GM19438 (cell line): ENCODE measurements around the gene CTBP2.
"Not testable (repeated sequence)": the region's sequence is repeated elsewhere in the genome, so short reads cannot be mapped to it uniquely, and the experiment has no call there.

Experiments
- ATAC-seq: cut with Tn5 transposase; IDR thresholded peaks from one replicate; pipeline ENCODE4 v1.9.1; 2021; ENCODE audit warnings: low read depth; ENCODE audit not compliant: unreplicated experiment

CTBP2 gene

DNA sequence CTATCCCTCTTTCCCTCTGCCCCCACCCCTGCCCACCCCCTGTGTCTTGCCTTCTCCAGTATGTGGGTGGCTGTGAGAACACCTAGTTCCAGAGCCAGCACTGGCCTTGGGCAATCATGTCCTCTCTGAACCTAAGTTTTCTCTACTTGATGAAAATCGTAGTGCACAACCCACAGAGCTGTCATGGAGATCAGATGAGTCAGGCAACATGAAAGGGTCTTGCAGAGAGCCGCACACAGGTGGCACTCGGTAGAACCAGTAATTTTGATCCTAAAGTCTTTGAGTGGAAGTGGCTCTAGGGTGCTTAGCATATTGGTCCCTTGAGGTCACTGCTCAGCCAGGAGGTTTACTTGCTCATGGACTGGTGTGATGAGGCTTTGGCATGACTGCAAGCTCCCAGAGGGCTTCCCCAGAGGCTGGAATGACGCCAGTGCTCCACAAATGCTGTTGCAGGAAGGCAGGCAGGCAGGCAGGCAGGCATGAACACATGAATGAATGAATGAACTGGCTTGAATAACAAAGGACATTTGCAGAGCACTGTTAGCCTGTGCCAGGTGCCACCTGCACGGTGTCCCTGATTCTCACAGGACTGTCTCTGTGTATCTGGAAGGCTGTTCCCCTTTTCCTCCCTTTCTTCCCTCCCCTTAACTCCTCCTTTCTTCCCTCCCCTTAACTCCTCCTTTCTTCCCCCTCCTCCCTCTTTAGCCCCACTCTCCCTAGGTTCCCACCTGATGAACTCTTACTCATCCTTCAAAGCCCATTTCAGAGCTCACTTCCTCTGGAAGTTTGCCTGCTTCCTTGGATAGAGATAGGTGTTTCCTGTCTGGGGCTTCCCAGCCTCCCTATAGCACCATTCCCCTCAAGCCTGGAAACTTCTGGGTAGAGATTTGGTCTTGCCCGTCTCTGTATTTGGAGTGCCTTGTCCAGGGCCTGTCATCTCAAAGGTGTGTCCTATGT lies 27.2 kb upstream of the CTBP2 start:
- ATAC-seq = no peak

DNA sequence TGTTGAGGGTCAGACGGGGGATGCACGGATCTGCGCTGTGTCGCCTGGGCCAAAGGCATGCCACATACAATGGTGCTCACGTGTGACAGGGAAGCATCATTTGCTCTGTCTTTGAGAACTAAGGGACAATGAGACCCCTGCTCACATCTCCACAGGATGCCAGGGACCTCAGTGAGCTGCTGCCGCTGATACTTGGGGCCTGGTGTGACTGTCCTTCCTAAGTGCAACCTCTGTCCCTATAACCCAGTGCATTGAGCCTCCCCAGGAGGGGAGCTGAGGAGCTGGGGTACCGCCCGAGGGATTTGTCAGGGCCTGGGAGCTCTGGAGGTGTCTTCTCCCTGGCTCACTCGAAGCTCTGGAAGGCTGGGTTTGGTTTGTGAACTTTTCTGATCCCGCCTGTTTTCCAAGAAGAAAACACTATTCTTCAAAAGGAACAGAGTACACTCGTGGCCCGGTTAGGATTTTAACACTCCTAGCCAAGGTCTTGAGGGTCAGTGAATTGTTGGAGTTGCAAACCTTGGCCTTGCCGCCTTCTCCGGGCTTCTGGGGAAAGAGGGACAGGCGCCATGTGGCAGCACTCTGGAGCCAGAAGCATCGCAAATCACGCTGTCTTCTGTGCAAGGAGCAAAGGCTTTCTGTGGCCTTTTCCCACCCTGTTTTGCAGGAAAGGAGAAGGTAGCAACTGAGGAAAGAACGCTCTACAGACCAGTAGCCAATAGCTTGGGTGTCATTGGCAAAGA lies 26.2 kb upstream of the CTBP2 start:
- no peak for ATAC-seq

DNA sequence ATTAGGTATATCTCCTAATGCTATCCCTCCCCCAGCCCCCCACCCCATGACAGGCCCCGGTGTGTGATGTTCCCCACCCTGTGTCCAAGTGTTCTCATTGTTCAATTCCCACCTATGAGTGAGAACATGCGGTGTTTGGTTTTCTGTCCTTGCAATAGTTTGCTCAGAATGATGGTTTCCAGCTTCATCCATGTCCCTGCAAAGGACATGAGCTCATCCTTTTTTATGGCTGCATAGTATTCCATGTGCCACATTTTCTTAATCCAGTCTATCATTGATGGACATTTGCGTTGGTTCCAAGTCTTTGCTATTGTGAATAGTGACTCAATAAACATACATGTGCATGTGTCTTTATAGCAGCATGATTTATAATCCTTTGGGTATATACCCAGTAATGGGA lies 18.7 kb upstream of the CTBP2 start:
- not testable (repeated sequence) for ATAC-seq

DNA sequence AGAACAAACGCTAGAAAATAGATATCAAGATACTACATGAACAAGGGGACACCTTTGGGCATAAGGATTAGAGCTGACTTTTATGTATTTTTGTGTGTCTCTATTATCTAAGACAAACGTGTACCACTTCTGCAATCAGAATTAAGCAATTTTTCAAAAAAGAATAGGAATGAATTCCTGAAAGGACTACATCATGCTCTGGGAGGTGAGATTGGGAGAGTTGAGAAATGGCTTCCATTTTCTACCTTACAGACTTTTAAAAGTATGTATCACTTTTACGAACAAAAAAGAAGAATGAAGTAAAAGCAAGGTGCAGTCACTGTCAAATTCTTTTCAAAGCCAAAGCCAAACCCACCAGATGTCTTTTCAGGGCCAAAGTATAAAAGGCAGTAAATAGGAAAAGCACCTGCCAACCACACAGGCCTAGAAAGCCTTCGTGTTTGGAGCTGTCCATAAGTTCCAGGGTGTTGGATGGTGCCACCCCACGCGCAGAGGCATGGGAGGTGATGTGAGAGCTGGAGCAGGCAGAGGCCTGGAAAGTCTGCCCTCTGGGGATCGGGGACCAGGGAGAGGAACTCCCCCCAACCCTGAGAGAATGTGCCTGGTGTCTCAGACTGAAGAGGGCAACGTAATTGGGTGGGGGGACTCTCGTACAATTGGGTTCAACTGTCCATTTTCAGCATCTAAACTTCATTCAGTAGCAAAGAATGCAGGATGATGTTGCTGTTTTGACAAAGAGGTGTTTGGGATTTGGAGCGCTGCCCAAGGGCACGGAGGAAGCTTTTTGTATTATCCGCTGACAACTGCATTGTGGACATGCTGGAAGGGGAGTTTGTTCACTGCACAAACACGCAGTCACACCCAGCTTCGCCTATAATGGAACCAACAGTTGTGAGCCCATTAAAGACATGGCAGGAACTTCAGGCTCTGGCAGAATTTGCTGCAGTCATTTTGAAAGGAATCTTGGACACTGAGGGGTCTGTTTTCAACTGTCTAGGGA lies 17.6 kb upstream of the CTBP2 start:
- no peak for ATAC-seq

DNA sequence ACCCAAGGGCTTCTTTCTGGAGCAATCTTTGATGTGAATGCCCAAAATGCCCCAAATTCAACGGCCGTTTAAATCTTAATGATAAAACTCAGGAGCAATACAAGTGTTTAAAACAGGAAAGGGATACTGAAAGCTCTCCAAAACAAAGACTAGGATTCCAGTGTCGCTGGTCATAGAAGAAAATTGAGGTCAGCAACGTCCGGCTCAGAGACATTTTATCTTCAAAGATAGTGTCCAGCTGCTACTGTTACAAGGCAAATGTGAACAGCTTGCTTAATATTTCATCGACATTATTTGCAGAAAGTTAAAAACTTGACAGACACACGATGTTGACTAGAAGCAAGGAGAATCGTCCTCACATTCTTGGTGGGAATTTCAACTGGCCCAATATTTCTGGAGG lies 15.4 kb upstream of the CTBP2 start:
- no peak for ATAC-seq

DNA sequence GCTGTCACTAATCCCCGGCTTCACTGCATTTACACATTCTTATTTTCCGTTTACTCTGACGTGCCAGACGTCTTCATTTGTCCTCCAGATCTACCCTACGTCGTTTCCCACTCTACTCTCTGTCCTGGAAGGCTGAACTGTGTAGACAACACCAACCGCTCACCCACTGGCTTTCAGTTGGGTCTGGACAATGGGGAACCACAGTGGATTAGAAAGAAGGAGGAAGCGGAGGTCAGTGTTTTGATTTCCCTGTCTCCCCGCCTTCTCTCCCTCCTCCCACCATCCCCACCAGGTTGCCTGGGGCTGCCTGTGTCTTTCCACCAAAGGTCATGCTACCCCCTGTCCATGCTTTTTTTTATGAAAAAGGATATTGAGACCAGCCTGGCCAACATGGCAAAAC lies 14.0 kb upstream of the CTBP2 start:
- no peak for ATAC-seq

DNA sequence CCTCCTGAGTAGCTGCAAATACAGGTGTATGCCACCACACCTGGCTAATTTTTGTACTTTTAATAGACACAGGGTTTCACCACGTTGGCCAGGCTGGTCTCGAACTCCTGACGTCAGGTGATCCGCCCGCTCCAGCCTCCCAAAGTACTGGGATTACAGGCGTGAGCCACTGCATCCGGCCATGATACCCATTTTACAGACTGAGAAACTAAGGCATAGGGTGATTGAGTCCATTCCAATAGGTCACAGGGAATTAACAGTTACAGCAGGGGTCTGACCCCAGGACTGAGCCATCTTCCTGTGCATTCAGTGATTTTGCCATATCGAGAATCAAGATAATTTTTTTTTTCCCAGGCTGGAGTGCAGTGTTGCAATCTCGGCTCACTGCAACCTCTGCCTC lies 12.3 kb upstream of the CTBP2 start:
- no peak for ATAC-seq

DNA sequence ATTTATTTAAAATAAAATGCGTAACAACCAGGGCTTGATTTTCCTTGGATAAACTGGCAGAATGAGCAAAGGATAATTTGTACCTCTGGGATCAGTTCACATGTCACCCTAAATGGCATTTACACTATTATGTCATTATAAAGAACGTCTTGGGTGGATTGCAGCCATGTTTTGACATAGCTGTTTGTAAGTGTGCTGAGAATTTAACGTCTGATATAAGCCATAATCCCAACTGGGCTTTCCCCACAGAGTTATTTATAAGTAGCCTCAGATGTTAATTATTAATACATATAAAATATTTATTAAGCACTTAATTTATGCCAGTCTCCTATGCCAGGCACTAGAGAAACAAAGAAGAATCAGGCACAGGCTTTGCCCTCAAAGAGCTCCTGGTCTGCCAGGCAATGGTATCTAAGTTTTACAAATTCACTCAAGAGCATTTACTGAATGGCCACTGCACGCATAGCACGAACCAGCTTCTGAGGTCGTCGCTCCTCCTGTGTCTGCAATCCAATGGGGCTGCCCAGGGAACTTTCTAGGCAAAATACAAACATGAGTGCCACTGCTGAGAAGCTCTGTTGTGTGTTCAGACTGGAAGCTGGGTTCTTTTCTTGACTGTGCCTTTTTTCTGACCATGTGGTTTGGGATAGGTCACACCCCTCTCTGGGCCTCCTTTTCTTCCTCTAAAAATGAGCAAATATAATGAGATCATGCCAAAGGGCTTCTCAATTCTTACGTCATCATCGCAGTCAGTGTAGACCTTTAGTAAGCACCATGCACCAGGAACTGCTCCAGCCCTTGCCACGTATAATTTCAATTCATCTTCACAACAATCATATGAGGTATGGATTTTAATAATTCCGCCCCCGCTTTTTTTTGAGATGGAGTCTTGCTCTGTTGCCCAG lies 11.3 kb upstream of the CTBP2 start:
- ATAC-seq = no peak

DNA sequence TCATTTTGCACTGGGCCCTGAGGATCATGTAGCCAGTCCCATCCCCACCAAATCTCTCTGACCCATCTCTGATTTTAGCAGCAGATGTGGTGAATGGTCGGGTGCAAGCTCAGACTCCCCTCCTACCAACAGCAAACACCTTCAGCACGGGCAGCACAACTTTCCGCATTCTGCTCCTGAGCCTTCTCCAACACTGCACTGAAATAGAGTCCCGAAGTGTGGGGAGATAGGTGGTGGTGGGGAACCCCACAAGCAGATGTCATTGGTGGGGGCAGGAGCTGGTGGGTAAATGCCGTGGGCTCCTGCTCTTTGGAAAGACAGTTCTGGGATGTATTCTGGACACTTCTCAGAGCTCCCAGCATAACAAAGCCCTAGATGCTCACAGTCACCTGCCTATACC lies 9.6 kb upstream of the CTBP2 start:
- no peak for ATAC-seq

DNA sequence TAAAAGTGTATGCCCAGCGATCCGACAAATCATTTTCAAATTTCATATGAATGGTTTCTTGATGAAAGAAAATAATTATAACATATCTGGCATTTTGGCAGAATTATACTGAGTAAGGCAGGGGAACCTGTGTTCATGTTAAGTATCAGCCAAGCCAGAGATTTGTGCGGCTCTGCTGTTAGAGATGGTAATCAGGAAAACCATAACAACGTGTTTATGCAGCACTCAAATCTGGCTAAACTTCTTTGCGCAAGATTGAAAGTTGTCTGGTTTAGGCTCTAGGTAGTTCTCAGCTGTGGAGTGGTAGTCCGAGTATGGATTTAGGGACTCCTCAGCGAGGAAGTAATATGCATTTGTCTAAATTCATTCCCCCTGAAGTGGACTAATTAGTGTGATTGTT lies 8.9 kb upstream of the CTBP2 start:
- ATAC-seq = no peak

DNA sequence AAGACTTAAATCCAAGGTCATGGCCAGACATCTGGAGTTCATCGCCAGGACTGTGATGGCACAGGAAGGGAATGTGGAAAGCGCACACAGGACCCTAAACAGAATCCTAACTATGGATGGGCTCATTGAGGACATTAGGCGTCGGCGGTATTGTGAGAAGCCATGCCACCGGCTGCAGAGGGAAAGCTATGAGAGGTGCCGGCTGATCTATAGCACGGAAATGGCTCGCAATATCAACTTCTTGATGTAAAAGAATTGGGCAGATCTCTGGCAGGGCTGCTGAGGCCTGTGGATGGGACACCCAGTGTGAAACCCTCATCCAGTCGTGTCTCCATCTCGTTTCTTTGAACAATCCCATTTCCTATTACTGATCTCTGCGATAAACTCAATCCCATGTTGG lies 6.3 kb upstream of the CTBP2 start:
- ATAC-seq = no peak

DNA sequence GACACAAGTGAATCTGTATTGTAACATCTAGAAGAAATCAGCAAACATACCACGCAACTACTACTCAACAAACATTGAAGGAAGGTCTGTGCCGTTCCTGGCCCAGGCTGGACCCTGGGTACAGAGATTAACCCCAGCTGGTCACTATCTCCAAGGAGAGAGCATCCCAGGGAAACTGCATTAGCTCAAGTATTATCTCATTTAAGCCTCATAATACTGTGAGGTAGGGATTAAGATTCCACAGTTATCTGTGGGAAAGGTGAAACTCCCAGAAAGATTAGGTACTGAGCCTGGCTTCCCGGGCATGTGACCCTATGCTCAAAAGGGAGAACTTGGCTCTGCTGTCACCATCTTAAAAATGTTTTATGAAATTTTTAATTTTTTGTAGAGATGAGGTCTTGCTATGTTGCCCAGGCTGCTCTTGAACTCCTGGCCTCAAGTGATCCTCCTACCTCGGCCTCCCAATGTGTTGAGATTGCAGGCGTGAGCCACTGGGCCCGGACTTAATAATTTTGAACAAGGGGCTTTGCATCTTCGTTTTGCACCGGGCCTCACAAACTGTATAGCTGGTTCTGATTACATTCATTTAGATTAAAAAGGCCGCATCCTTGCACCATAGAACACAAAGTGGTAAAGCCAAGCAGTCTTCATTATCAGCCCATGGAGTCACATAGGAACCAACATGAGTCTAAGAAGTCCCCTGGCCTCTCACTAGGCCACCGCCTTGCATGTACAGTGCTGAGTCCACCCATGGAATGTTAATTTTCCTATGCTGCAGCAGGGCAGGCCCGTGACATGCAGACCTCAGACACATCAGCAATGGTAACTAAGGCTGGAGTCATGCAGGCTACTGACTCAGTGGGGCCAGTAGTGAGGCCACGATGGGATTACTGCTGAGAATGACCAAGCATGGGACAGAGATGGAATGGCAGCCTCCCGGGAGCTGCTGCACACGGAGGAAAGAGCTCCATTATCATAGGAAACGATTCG lies 5.5 kb upstream of the CTBP2 start:
- ATAC-seq = no peak

DNA sequence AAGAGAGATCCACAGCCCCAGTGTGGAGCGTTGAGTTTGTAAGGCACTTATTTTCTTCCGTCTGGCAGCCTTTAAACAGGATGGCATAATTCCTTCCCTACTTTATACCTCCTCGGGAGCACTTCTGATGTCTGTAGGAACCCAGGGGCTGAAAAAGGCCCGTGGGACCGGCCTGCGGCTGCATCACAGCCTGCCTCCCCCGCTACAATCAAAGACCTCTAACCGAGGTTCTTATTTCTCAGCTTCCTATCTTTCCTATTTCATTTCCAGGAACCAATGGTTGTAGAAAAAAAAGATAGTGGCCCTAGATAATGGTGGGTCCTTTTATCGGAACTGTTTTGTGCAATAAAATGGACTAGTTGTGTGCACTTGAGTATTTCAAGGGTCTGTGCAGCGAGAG lies 4.1 kb upstream of the CTBP2 start:
- ATAC-seq = no peak

DNA sequence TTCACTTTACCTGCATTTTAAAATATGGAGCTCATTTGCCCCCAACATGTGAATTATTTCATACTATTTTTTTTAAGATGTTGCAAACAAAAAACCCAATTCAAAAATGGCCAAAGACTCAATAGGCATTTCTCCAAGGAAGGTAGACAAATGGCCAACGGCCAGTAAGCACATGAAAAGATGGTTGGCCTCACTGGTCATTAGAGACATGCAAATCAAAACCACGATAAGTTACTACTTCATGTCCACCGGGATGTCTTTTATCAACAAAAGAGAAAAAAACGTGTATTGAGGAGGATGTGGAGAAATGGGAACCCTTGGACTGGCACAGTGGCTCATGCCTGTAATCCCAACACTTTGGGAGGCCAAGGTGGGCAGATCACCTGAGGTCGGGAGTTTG lies 3.4 kb upstream of the CTBP2 start:
- ATAC-seq = no peak

DNA sequence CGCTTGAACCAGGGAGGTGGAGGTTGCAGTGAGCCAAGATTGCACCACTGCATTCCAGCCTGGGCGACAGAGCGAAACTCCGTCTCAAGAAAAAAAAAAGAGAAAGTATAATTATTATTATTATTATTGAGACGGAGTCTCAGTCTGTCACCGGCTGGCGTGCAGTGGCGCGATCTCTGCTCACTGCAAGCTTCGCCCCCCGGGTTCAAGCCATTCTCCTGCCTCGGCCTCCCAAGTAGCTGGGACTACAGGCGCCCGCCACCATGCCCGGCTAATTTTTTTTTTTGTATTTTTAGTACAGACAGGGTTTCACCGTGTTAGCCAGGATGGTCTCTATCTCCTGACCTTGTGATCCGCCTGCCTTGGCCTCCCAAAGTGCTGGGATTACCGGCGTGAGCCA lies 2.9 kb upstream of the CTBP2 start:
- ATAC-seq = not testable (repeated sequence)

DNA sequence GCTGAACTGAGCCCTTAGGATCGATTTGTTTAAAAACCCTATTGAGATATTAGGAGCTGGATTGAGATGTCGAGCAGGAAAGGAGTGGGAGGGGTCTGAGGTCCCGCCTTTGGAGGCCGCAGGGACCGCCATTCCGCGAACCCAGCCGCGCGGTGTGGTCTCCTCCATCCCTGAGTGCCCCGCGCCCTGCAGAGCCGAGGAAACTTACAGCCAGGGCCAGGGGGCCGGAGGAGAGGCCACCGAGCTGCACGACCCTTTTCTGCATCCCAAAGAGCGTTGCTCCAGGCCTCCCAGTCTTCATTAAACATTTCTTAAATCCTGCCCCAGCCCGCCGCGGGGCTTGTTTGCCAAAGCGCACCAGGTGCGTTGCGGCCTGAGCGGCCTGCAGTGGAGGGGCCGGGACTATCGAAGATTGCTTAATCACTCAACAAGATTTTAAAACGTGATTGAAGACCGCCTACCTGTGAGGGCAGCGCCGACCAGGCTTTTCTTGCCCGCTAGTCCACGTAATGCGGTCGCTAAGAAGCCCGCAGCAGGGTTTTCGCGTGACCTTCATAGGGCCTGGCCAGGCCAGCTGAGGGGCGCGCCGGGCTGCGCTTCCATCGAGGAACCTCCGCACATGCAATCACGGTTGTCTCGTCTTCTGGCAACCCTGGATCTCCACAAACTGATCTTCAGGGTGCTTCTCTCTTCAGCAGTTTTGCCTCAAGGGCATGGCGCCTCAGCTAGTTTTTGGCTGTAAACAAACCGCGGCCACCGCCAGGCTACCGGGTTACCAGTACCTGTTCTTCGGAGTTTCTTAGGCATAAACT lies 2.0 kb upstream of the CTBP2 start:
- no peak for ATAC-seq

DNA sequence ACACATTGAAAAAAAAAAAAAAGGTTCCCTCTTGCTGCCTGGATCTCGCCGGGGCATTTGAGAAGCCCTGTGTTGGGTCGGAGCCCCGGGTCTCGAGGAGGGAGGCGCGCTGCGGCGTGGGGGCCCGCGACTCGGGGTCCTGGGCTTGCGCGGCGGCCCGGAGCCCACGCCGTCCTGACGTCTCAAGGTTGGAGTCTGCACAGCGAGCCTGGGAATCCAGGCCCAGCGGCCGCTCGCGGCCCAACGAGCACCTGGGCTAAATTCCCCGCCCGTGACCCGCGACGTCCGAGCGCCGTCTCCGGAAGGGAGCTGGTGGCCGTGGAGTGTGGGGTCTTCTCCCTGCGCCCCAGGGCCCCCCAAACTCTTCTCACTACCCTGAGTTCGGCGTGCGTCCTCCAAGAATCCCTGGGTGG lies 1.4 kb upstream of the CTBP2 start:
- no peak for ATAC-seq
